H1 (cell line): Measurements from ENCODE around the gene BTAF1. TPM values are rescaled to one million over a fixed set of nuclear protein-coding genes. Genes with fewer than 3 reads are reported as not detected.

Source experiments
- CTCF ChIA-PET: fragments of 300-600 bp; sonication (Branson Sonifier 250); formaldehyde crosslinking; loops from one replicate; lab custom pipeline; 2021; ENCODE audit not compliant: partially characterized antibody; lab: Charles Lee
- POLR2A ChIA-PET: fragments of 300-600 bp; sonication (Branson Sonifier 250); formaldehyde crosslinking; loops from one replicate; lab custom pipeline; 2021; ENCODE audit warnings: inconsistent platforms; ENCODE audit not compliant: partially characterized antibody; lab: Charles Lee
- DNase-seq, 2 experiments: peaks; one replicate each; pipeline versions ENCODE4 v3.0.0 to v3.0.0-alpha.2; 2010 to 2022; ENCODE audit warnings: low spot score in 2 of 2, low read depth in 1 of 2, mixed read lengths in 1 of 2
- FAIRE-seq: peaks from 2 replicates; lab custom pipeline; 2011; peaks lifted over from hg19 to GRCh38; lab: Jason Lieb, UNC
- H2AFZ ChIP-seq: 2 replicates; pipeline ENCODE4 v1.8.1; 2012; ENCODE audit warnings: low read length, inconsistent platforms
- H2AK5ac ChIP-seq: 2 replicates; pipeline ENCODE4 v1.6.1; 2013; ENCODE audit warnings: low read depth, low read length
- H2BK120ac ChIP-seq: replicated peaks from 2 replicates; pipeline ENCODE3; 2013; ENCODE audit warnings: low read depth, low read length, inconsistent platforms
- H2BK12ac ChIP-seq: 2 replicates; pipeline ENCODE4 v1.6.1; 2013; ENCODE audit warnings: low read depth, low read length
- H2BK15ac ChIP-seq: 2 replicates; pipeline ENCODE4 v1.6.1; 2013; ENCODE audit warnings: low read length
- H2BK20ac ChIP-seq: 2 replicates; pipeline ENCODE4 v1.6.1; 2013; ENCODE audit warnings: low read length
- H2BK5ac ChIP-seq: 2 replicates; pipeline ENCODE4 v1.6.1; 2013; ENCODE audit warnings: low read depth, low read length
- H3K14ac ChIP-seq: 2 replicates; pipeline ENCODE4 v1.6.1; 2013; ENCODE audit warnings: inconsistent platforms; ENCODE audit not compliant: insufficient read length
- H3K18ac ChIP-seq: 2 replicates; pipeline ENCODE4 v1.6.1; 2013; ENCODE audit warnings: low read length; ENCODE audit errors: extremely low read depth
- H3K23ac ChIP-seq: 2 replicates; pipeline ENCODE4 v1.6.1; 2013; ENCODE audit warnings: inconsistent platforms; ENCODE audit not compliant: insufficient read length
- H3K23me2 ChIP-seq: 2 replicates; pipeline ENCODE4 v1.6.1; 2013; ENCODE audit warnings: low read depth, low read length
- H3K27ac ChIP-seq: 2 replicates; pipeline ENCODE4 v1.6.1; 2011; ENCODE audit warnings: low read depth, low read length, inconsistent platforms
- H3K27me3 ChIP-seq, 4 experiments: replicated peaks in 1 of 4; 1 replicate in 1 of 4; 2 replicates in 3 of 4; pipeline versions ENCODE4 v1.6.1 to v1.8.1; 2011 to 2013; ENCODE audit warnings: low read length in 3 of 4, mild to moderate bottlenecking in 3 of 4, inconsistent platforms in 2 of 4, mixed read lengths in 2 of 4, moderate library complexity in 1 of 4; ENCODE audit not compliant: control insufficient read depth in 3 of 4, insufficient read depth in 3 of 4; ENCODE audit errors: extremely low read depth in 1 of 4
- H3K36me3 ChIP-seq, 4 experiments: 2 replicates each; pipeline versions ENCODE4 v1.6.1 to v1.8.1; 2011 to 2013; ENCODE audit warnings: mild to moderate bottlenecking in 4 of 4, low read length in 3 of 4, moderate library complexity in 2 of 4, control low read depth in 1 of 4, inconsistent platforms in 1 of 4; ENCODE audit not compliant: insufficient read depth in 4 of 4, control insufficient read depth in 2 of 4
- H3K4ac ChIP-seq: replicated peaks from 2 replicates; pipeline ENCODE3; 2013; ENCODE audit warnings: low read length, low read depth, mixed read lengths, inconsistent platforms; ENCODE audit not compliant: insufficient read length
- H3K4me1 ChIP-seq, 4 experiments: replicated peaks in 1 of 4; 1 replicate in 1 of 4; 2 replicates in 3 of 4; pipeline versions ENCODE4 v1.6.1 to v1.8.1; 2011 to 2013; ENCODE audit warnings: low read length in 3 of 4, inconsistent platforms in 2 of 4, mixed read lengths in 1 of 4; ENCODE audit not compliant: insufficient read depth in 4 of 4, control insufficient read depth in 3 of 4
- H3K4me2 ChIP-seq, 2 experiments: 2 replicates each; pipeline versions ENCODE4 v1.6.1 to v1.8.1; 2011 to 2013; ENCODE audit warnings: low read depth in 2 of 2, low read length in 2 of 2, control low read depth in 1 of 2, inconsistent platforms in 1 of 2, mild to moderate bottlenecking in 1 of 2; ENCODE audit not compliant: insufficient read depth in 1 of 2
- H3K4me3 ChIP-seq, 4 experiments: fragments of 200-600, 300-600 bp in 1 of 4; sonication (generic), shearing (Covaris generic), sonication (Bioruptor Twin) in 1 of 4; 2 replicates each; pipeline versions ENCODE4 v1.5.1 to v1.8.1; 2011 to 2016; ENCODE audit warnings: low read length in 4 of 4, low read depth in 3 of 4, control low read depth in 2 of 4, inconsistent platforms in 2 of 4, mild to moderate bottlenecking in 2 of 4, mixed read lengths in 1 of 4, moderate library complexity in 1 of 4; ENCODE audit not compliant: insufficient read depth in 2 of 4; ENCODE audit errors: extremely low read depth in 1 of 4
- H3K56ac ChIP-seq: replicated peaks from 2 replicates; pipeline ENCODE3; 2013; ENCODE audit warnings: low read depth, mild to moderate bottlenecking, mixed read lengths, low read length, inconsistent platforms; ENCODE audit not compliant: insufficient read length
- H3K79me1 ChIP-seq: 2 replicates; pipeline ENCODE4 v1.6.1; 2013; ENCODE audit warnings: low read depth, low read length, control low read depth
- H3K79me2 ChIP-seq, 2 experiments: 2 replicates each; pipeline versions ENCODE4 v1.6.1 to v1.8.1; 2012 to 2013; ENCODE audit warnings: low read length in 2 of 2, mild to moderate bottlenecking in 2 of 2, inconsistent platforms in 1 of 2; ENCODE audit not compliant: insufficient read depth in 2 of 2, control insufficient read depth in 1 of 2
- H3K9ac ChIP-seq, 4 experiments: replicated peaks in 1 of 4; 1 replicate in 1 of 4; 2 replicates in 3 of 4; pipeline versions ENCODE4 v1.6.1 to v1.8.1; 2011 to 2013; ENCODE audit warnings: low read depth in 3 of 4, low read length in 3 of 4, control low read depth in 2 of 4, mild to moderate bottlenecking in 2 of 4, moderate library complexity in 2 of 4, inconsistent platforms in 1 of 4; ENCODE audit errors: extremely low read depth in 1 of 4
- H3K9me3 ChIP-seq, 2 experiments: 2 replicates each; pipeline versions ENCODE4 v1.6.1 to v1.8.1; 2012 to 2013; ENCODE audit warnings: mild to moderate bottlenecking in 2 of 2, moderate library complexity in 2 of 2, control low read depth in 1 of 2, inconsistent platforms in 1 of 2, low read depth in 1 of 2, low read length in 1 of 2, mixed read lengths in 1 of 2; ENCODE audit not compliant: insufficient read depth in 2 of 2
- H4K20me1 ChIP-seq, 2 experiments: replicated peaks in 1 of 2; 2 replicates each; pipeline versions ENCODE3 to v1.8.1; 2011 to 2013; ENCODE audit warnings: inconsistent platforms in 2 of 2, low read length in 2 of 2, mild to moderate bottlenecking in 1 of 2; ENCODE audit not compliant: insufficient read depth in 2 of 2, control insufficient read depth in 1 of 2
- H4K5ac ChIP-seq: 2 replicates; pipeline ENCODE4 v1.6.1; 2013; ENCODE audit warnings: low read length, low read depth, mixed read lengths, inconsistent platforms; ENCODE audit not compliant: insufficient read length
- H4K8ac ChIP-seq: 2 replicates; pipeline ENCODE4 v1.8.0; 2013; ENCODE audit warnings: mild to moderate bottlenecking, moderate library complexity, low read length, inconsistent platforms; ENCODE audit not compliant: insufficient read depth; ENCODE audit errors: extremely low read depth
- H4K91ac ChIP-seq: replicated peaks from 2 replicates; pipeline ENCODE3; 2013; ENCODE audit warnings: low read length, mixed read lengths, inconsistent platforms; ENCODE audit not compliant: insufficient read length
- BACH1 ChIP-seq: IDR thresholded peaks from 2 replicates; pipeline ENCODE4 v1.6.1; 2012; ENCODE audit warnings: low read length, improper control_type of control experiment
- CHD2 ChIP-seq: IDR thresholded peaks from 2 replicates; pipeline ENCODE4 v1.6.1; 2012; ENCODE audit warnings: low read length, improper control_type of control experiment
- CREB1 ChIP-seq: IDR thresholded peaks from 2 replicates; pipeline ENCODE4 v1.6.1; 2012; ENCODE audit warnings: inconsistent platforms
- EZH2 ChIP-seq: fragments of 200-600 bp; sonication (generic); IDR thresholded peaks from 2 replicates; pipeline ENCODE4 v1.7.1; 2012; ENCODE audit warnings: low read depth, mild to moderate bottlenecking, moderate library complexity, low read length, inconsistent platforms; ENCODE audit not compliant: severe bottlenecking
- NANOG ChIP-seq: IDR thresholded peaks from 2 replicates; pipeline ENCODE4 v1.6.1; 2011; ENCODE audit warnings: low read length, low read depth, mild to moderate bottlenecking, inconsistent platforms; ENCODE audit not compliant: insufficient read depth, poor library complexity, severe bottlenecking
- PHF8 ChIP-seq: fragments of 200-600 bp; sonication (generic); conservative IDR thresholded peaks from 2 replicates; pipeline ENCODE4 v1.7.1; 2012; ENCODE audit warnings: low read depth, mild to moderate bottlenecking, inconsistent platforms, low read length, moderate library complexity
- RNF2 ChIP-seq: fragments of 200-900, 300-1000 bp; sonication (generic); IDR thresholded peaks from 2 replicates; pipeline ENCODE4 v1.7.1; 2016; ENCODE audit warnings: borderline replicate concordance, low read depth, mild to moderate bottlenecking, antibody characterized with exemption, low read length; ENCODE audit not compliant: poor library complexity, severe bottlenecking; ENCODE audit errors: missing control alignments
- TAF1 ChIP-seq: IDR thresholded peaks from 2 replicates; pipeline ENCODE4 v1.6.1; 2011; ENCODE audit warnings: mild to moderate bottlenecking, low read depth, low read length
- WGBS, 2 experiments: shearing (Covaris generic) in 1 of 2; methylation state at CpG; one replicate each; pipeline versions ENCODE4 v1.1.6 to v1.1.7; 2013 to 2015; ENCODE audit warnings: low lambda C conversion rate in 2 of 2, mixed read lengths in 2 of 2, inconsistent platforms in 1 of 2, low coverage in 1 of 2, missing lambda C conversion rate in 1 of 2; ENCODE audit not compliant: insufficient replicate concordance in 2 of 2, insufficient coverage in 1 of 2, insufficient read length in 1 of 2; ENCODE audit errors: extremely low coverage in 1 of 2, missing lambda C conversion rate in 1 of 2; 5-methylcytosine and 5-hydroxymethylcytosine counted together
- polyA plus RNA-seq, 7 experiments: library from polyadenylated mRNA; depleted of rRNA in 3 of 7; stranded (reverse) in 5 of 7; unstranded in 2 of 7; fragments of >200 nt in 5 of 7; fragments of 200-250 nt in 2 of 7; gene quantifications; 1 replicate in 5 of 7; 2 replicates in 1 of 7; 4 replicates in 1 of 7; pipeline versions ENCODE4 v1.2.1 to v1.2.3, GENCODE V29; 2011 to 2013; ENCODE audit warnings: missing spikeins in 2 of 7, mixed read lengths in 2 of 7
- total RNA-seq: library from RNA; stranded (reverse); fragmentation: NEBNext Ultra II Directional; extraction: Animal tissue kit (Norgen Biotek cat#: 25700); gene quantifications from 2 replicates; pipeline ENCODE4 v1.2.1, GENCODE V29; 2021
- TF ChIP-seq, protein P1 (sequence below): IDR thresholded peaks from 2 replicates; pipeline ENCODE4 v1.6.1; 2012; ENCODE audit warnings: inconsistent platforms

BTAF1 gene
- total and polyA plus RNA-seq, 2 of the 8 experiments (the other 6 are each of a cell fraction or from before 2014, with no cell fraction given), result 24.5 to 39.1 TPM

DNA sequence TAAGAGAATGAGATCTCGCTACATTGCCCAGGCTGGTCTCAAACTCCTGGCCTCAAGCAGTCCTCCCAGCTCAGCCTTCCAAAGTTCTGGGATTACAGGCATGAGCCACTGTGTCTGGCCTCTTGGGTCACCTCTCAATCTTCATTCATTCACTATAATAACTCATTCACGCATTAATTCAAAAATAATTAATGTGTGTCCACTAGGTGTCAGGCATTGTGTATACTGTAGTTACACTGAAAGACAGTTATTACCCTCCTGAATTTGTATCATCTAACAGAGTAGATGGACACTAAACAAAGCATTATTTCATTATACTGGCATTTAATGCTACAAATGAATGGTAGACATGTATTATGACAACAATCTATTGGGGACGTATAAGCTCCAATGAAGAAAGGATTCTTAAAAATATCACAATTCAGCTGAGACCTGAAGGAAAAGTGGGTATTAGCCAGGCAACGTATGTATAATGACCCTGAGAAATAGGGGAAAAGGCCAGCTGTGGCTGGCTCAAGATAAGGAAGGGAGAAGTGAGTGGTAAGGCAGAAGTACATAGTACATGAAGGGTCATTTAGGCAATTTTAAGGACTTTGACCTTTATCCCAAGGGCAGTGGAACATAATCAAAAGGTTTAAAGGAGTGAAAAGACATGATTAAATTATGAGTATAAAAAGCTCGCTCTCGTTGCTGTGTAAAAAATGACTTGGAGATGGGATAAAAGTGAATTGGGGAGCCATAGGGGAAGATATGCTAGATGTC lies 150.7 kb downstream of the BTAF1 start:
- Histone ChIP-seq H3K4me2 (no peak overlapping the region), H3K18ac (no peak overlapping the region), H3K4me3 (no peak overlapping the region), H2AK5ac (no peak overlapping the region), H3K36me3 (no peaks in the 10 kb centered on the region), H3K79me1 (no peaks in the 10 kb centered on the region), H2BK12ac (no peak overlapping the region), H2BK5ac (no peak overlapping the region), H3K27ac (no peak overlapping the region), H3K79me2 (no peaks in the 10 kb centered on the region), H4K20me1 (no peaks in the 10 kb centered on the region), H3K56ac (no peak overlapping the region), H4K8ac (no peak overlapping the region), H3K23me2 (no peaks in the 10 kb centered on the region), H4K91ac (no peak overlapping the region), H2BK15ac (no peak overlapping the region), H3K4me1 (no peaks in the 10 kb centered on the region), H2BK120ac (no peak overlapping the region), H3K14ac (no peak overlapping the region), H3K4ac (no peak overlapping the region), H3K9ac (no peak overlapping the region), H2BK20ac (no peak overlapping the region), H2AFZ (no peak overlapping the region), H3K9me3 (no peaks in the 10 kb centered on the region), H3K27me3 (no peaks in the 10 kb centered on the region), H4K5ac (no peak overlapping the region), H3K23ac (no peak overlapping the region)
- ChIA-PET POLR2A (interaction anchor here (0.7 kb wide), 1 partner anchor 223 kb away, joined by 3 read pairs; no protein-coding TSS in a partner anchor), CTCF (interaction anchor here (0.5 to 1.6 kb wide), 5 partner anchors 12 to 363 kb away, joined by 3 to 9 read pairs (median 3); no protein-coding TSS in a partner anchor)
- 92% methylated on average over 6 of the region's 6 CpGs; no CpG with 5 or more reads in 1 of the 2 experiments for WGBS, 2 experiments
- FAIRE-seq (no peak), DNase-seq (no peak)
- TF ChIP-seq TAF1 (no peak), RNF2 (no peak), CHD2 (no peak), PHF8 (no peak), EZH2 (no peak), BACH1 (no peak), NANOG (no peak), CREB1 (no peak)
- TF ChIP-seq, protein P1, sequence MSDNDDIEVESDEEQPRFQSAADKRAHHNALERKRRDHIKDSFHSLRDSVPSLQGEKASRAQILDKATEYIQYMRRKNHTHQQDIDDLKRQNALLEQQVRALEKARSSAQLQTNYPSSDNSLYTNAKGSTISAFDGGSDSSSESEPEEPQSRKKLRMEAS, result no peak
